ENCODE measurements around the gene ZNF597. TPM values are rescaled to one million over a fixed set of nuclear protein-coding genes. Genes with fewer than 3 reads are reported as not detected.

ZNF597 gene
- total and polyA plus RNA-seq, 2 donors, result 1.9 to 4.1 TPM

- H3K36me3 ChIP-seq (ENCODE audit: insufficient read depth), result peaks cover 15% of the 10 kb centered on the region
- DNase-seq (ENCODE audit: extremely low spot score), result no peak
- no peak overlapping the region for H3K27ac ChIP-seq (ENCODE audit: low read depth)
- WGBS, result 98% methylated on average over 10 of the region's 10 CpGs
- H3K4me1 ChIP-seq (ENCODE audit: insufficient read depth), result no peaks in the 10 kb centered on the region
- H3K4me3 ChIP-seq (ENCODE audit: low read depth, low read length), result no peak overlapping the region
Observed at GRCh38 chr16:3383045-3383448, 60.3 kb downstream of the ZNF597 start.

Small RNAs within 50 kb of the gene (small RNA-seq; reads per million reads assigned to genes)
- gene MIR6126, result not detected

Other genes with a start within 250 kb of the ZNF597 start
- gene ZNF200, start 208.3 kb downstream of the ZNF597 start, total RNA-seq, result 15.2 TPM
- gene ZNF200, start 208.3 kb downstream of the ZNF597 start, polyA plus RNA-seq, result 5.2 TPM
- gene MEFV, start 186.9 kb downstream of the ZNF597 start, total RNA-seq, result 0.58 TPM
- 0.80 TPM for gene MEFV, start 186.9 kb downstream of the ZNF597 start, polyA plus RNA-seq
- gene ZNF263, start 160.0 kb downstream of the ZNF597 start, total RNA-seq, result 39.7 TPM
- gene ZNF263, start 160.0 kb downstream of the ZNF597 start, polyA plus RNA-seq, result 35.8 TPM
- gene TIGD7, start 138.1 kb downstream of the ZNF597 start, total RNA-seq, result 18.5 TPM
- gene TIGD7, start 138.1 kb downstream of the ZNF597 start, polyA plus RNA-seq, result 9.6 TPM
- 45.4 TPM for gene ZNF75A, start 138.0 kb downstream of the ZNF597 start, total RNA-seq
- 16.4 TPM for gene ZNF75A, start 138.0 kb downstream of the ZNF597 start, polyA plus RNA-seq
- 0.85 TPM for gene OR2C1, start 87.6 kb downstream of the ZNF597 start, total RNA-seq
- gene OR2C1, start 87.6 kb downstream of the ZNF597 start, polyA plus RNA-seq, result 0.09 TPM
- 7.9 TPM for gene ZSCAN32, start 42.5 kb downstream of the ZNF597 start, total RNA-seq
- gene ZSCAN32, start 42.5 kb downstream of the ZNF597 start, polyA plus RNA-seq, result 13.7 TPM
- gene ZNF174, start 42.3 kb downstream of the ZNF597 start, total RNA-seq, result 5.9 TPM
- gene ZNF174, start 42.3 kb downstream of the ZNF597 start, polyA plus RNA-seq, result 15.9 TPM
- gene NAA60, start 176 bp upstream of the ZNF597 start, total RNA-seq, result 15.8 TPM
- 47.1 TPM for gene NAA60, start 176 bp upstream of the ZNF597 start, polyA plus RNA-seq
- not detected for gene C16orf90, start 52.0 kb upstream of the ZNF597 start, total RNA-seq
- not detected for gene C16orf90, start 52.0 kb upstream of the ZNF597 start, polyA plus RNA-seq
- 25.7 TPM for gene CLUAP1, start 57.5 kb upstream of the ZNF597 start, total RNA-seq
- gene CLUAP1, start 57.5 kb upstream of the ZNF597 start, polyA plus RNA-seq, result 26.0 TPM
- 1.2 TPM for gene NLRC3, start 133.9 kb upstream of the ZNF597 start, total RNA-seq
- gene NLRC3, start 133.9 kb upstream of the ZNF597 start, polyA plus RNA-seq, result 0.49 TPM
- gene SLX4, start 168.1 kb upstream of the ZNF597 start, total RNA-seq, result 4.4 TPM
- 2.7 TPM for gene SLX4, start 168.1 kb upstream of the ZNF597 start, polyA plus RNA-seq
- gene DNASE1, start 211.2 kb upstream of the ZNF597 start, total RNA-seq, result 25.2 TPM
- 9.4 TPM for gene DNASE1, start 211.2 kb upstream of the ZNF597 start, polyA plus RNA-seq